NCI-H460 (cell line): ENCODE data around the gene ADAM12. TPM values are rescaled to one million over a fixed set of nuclear protein-coding genes. Genes with fewer than 3 reads are reported as not detected.

ENCODE experiments used
- DNase-seq: peaks from one replicate; pipeline ENCODE4 v3.0.0-alpha.2; 2016; ENCODE audit warnings: low read depth; ENCODE audit errors: extremely low read depth
- total RNA-seq: library from RNA; depleted of rRNA; stranded (reverse); fragments of >200 nt; shearing (Covaris generic); gene quantifications from 2 replicates; pipeline ENCODE4 v1.2.3, GENCODE V29; 2014

ADAM12 gene
- total RNA-seq, 1 experiment from 2014 or later = 1.1 TPM

GRCh38 chr10:126127481-126128029 lies 260.7 kb downstream of the ADAM12 start:
- DNase-seq = no peak

DNA sequence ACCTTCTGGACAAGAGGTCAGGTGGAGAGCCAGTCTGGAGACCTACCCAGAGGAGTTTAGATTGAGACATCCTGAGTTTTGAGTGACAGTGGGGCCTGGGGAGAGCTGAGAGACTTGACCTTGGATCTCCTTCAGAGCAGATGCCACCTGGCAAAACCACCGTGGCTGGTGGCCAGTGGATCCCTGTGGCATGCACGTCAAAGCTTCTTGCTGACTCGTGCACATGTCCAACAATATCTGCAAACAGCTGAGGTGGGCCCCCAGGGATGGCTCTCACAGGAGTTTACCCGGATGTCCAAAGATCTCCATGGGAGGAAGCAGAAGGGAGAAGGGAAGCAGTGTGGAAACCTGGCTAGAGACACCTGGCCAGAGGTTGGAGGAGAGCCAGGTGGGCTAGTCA lies 261.4 kb downstream of the ADAM12 start:
- no peak for DNase-seq

- DNase-seq = no peak
These were observed 262.3 kb downstream of the ADAM12 start for GRCh38 chr10:126126023-126126422.

DNA sequence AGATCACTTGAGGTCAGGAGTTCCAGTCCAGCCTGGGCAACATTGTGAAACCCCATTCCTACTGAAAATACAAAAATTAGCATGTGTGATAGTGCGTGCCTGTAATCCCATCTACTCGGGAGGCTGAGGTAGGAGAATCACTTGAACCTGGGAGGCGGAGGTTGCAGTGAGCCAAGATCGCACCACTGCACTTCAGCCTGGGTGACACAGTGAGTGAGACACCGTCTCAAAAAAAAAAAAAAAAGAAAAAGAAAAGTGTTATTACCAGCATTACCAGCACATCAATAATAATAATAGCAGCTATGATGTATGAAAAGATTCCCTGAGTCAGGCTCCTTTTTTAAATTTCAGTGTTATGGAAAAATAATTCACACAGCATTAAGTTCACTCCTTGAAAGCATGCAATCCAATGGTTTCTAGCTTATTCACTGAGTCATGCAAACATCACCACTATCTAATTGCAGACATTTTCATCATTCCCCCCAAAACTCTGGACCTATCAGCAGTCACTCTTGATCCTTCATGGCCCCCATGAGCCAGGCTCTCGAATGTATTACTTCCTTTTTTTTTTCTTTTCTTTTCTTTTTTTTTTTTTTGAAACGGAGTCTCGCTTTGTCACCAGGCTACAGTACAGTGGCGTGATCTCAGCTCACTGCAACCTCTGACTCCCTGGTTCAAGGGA lies 263.5 kb downstream of the ADAM12 start:
- no peak for DNase-seq

- no peak for DNase-seq
These were observed 264.2 kb downstream of the ADAM12 start for GRCh38 chr10:126124046-126124445.

- no peak for DNase-seq
These were observed 264.8 kb downstream of the ADAM12 start for GRCh38 chr10:126123466-126123865.

GRCh38 chr10:126122881-126123280 lies 265.4 kb downstream of the ADAM12 start:
- no peak for DNase-seq

DNA sequence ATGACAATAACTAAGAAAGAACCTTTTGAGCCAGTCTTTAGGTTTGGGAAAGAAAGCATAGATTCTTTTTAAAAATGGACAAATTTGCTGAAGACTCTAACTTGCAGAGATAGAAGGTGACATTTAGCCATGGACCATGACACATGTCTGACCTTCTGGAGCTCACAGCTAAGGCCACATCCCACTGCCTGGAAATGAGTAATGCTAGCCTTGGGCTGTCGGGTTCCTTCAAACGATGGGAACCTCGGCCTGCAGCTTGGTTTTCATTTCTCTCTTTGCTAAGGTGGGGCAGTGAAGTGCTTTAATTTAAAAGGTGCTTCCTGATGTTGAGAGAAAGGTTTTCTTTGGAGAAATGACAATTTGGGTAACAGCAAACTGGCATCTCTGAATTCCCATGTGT lies 268.7 kb downstream of the ADAM12 start:
- no peak for DNase-seq

- no peak for DNase-seq
These were observed 269.8 kb downstream of the ADAM12 start for GRCh38 chr10:126118476-126118875.

- no peak for DNase-seq
These were observed 271.1 kb downstream of the ADAM12 start for GRCh38 chr10:126117196-126117595.

GRCh38 chr10:126115886-126116285 lies 272.4 kb downstream of the ADAM12 start:
- no peak for DNase-seq

DNA sequence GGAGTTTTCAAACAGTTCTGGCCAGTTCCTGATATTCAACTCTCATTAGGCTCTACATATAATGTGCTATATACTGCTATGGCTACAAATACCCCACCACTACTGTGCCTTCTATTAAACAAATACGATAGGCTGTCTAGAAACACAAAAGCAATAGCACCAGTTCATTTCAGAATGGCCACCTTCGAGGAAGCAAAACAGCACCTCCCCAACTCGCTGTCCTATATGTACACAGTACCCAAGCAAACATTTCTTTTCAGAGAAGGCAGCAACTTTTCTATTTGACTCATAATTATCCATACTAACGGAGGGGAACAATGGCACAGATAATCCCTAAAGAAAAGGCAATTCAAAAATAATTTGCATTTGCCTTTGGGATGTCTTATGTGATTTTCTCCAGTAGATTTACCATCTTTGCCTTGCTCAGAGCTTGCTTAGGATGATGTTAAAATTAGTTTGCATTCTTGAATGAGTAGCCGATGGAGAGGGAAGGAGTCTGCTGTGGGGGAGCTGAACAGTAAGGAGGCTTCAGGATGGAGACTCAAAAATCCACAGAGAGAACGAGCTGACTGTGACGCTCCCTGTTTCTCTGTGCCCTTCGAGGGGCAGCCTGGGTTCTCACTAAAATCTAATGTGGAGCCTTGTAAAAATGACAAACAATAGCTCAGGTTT lies 273.3 kb downstream of the ADAM12 start:
- no peak for DNase-seq

GRCh38 chr10:126111516-126111915 lies 276.8 kb downstream of the ADAM12 start:
- DNase-seq = no peak

GRCh38 chr10:126110489-126111180 lies 277.6 kb downstream of the ADAM12 start:
- no peak for DNase-seq

- DNase-seq = no peak
These were observed 278.4 kb downstream of the ADAM12 start for GRCh38 chr10:126109893-126110292.

GRCh38 chr10:126108693-126109092 lies 279.6 kb downstream of the ADAM12 start:
- no peak for DNase-seq

DNA sequence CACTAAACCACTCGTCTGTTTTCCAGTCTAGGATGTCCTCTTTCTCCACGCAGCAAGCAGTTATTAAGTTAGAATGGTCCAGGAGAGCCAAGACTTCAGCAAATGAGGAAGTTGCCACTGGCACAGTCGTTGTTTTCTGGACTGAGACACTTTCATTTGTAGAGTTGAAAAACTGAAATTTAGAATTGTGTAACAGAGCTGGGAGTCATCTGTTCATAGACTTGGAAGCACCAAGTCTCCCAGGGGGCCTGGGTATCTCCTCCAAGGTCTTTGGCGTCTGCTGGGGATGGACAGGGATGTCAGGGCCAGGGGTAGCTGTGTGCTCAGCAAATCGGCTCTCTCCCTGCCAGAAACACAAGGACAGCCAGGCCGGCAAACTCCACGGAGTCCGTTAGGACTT lies 283.5 kb downstream of the ADAM12 start:
- DNase-seq = no peak

- no peak for DNase-seq
These were observed 285.6 kb downstream of the ADAM12 start for GRCh38 chr10:126102636-126103035.

GRCh38 chr10:126101736-126102135 lies 286.5 kb downstream of the ADAM12 start:
- DNase-seq = no peak

DNA sequence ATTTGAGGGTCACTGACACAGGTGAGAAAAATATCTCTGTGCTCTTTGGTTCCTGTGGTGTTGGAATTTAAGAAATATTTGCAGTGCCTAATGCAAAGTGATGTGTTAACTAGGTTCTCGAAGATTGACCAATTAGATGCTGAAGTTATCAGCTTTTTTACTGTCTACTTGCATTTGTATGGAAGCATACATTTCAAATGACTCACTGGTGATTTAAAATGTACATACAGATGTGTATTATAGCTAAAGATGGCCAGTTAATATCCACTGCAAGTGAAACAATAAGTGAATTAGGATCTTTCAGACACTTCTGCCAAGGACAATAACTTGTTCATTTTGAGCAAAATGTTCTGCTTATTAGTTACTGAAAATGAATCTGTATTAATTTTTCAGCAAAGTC lies 287.0 kb downstream of the ADAM12 start:
- DNase-seq = no peak

DNA sequence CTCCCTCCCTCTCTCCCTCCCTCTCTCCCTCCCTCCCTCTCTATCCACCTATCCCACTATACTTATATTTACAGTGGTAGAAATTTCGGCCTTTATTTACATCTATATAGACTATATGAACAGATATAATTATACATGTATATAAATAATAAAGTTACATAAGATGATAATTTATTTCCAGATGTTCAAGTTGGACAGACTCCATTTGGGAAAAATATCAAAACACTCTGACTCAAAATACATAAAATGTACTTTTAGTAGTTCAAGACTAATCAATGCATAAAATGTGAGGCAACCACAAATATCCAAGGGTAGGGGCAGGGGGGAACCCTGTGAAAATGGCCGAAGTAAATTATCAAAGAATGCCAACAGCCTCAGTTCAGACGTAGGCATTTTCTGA lies 288.9 kb downstream of the ADAM12 start:
- no peak for DNase-seq

DNA sequence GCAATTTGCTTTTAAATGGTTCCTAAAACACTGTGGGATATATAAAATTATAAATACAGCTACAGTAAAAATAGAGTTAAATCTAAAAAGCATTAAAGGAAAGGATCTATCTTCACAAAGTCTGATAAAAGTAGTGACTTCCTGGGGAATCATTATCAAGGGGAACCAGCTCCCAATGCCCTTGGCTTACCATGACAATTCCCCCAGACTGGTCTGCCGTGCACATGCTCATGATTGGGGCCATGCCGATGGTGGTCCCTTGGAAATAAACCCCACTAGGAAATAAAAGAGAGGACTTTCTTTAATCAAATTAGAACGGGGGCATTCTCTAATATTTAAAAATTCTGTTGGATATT lies 290.1 kb downstream of the ADAM12 start:
- DNase-seq = no peak
